Heart left ventricle (tissue), 16 donors: ENCODE data around the gene VAMP3. TPM values are rescaled to one million over a fixed set of nuclear protein-coding genes. Genes with fewer than 3 reads are reported as not detected.
"Not testable (repeated sequence)": the region's sequence is repeated elsewhere in the genome, so short reads cannot be mapped to it uniquely, and the experiment has no call there.

Experiments
- ATAC-seq, 4 donors: fragments of 200-7000 bp; cut with Tn5 transposase; one replicate each; pipeline ENCODE4 v1.9.1; 2020 to 2022; ENCODE audit warnings: moderate library complexity in 4 of 4, mild to moderate bottlenecking in 3 of 4, moderate number of reproducible peaks in 1 of 4
- DNase-seq, 5 donors: peaks; one replicate each; pipeline ENCODE4 v3.0.0-alpha.2; 2020
- H3K27ac ChIP-seq, 12 donors: fragments of 200-600 bp; sonication (generic) in 4 of 12; one replicate each; pipeline versions ENCODE4 v1.5.0 to v1.8.0; 2016 to 2022; ENCODE audit warnings: mild to moderate bottlenecking in 2 of 12
- H3K27me3 ChIP-seq, 9 donors: fragments of 200-600 bp; sonication (generic) in 2 of 9; one replicate each; pipeline versions ENCODE4 v1.5.1 to v1.8.0; 2016 to 2022; ENCODE audit warnings: mild to moderate bottlenecking in 3 of 9
- H3K36me3 ChIP-seq, 9 donors: fragments of 200-600 bp; sonication (generic) in 2 of 9; one replicate each; pipeline versions ENCODE4 v1.5.0 to v1.8.0; 2018 to 2022; ENCODE audit warnings: mild to moderate bottlenecking in 2 of 9
- H3K4me1 ChIP-seq, 12 donors: fragments of 200-600 bp; sonication (generic) in 4 of 12; one replicate each; pipeline versions ENCODE4 v1.5.0 to v1.8.0; 2016 to 2022; ENCODE audit warnings: mild to moderate bottlenecking in 3 of 12
- H3K4me3 ChIP-seq, 12 donors: fragments of 200-600 bp; sonication (generic) in 4 of 12; one replicate each; pipeline versions ENCODE4 v1.5.0 to v1.8.0; 2017 to 2022; ENCODE audit warnings: mild to moderate bottlenecking in 9 of 12, moderate library complexity in 4 of 12
- H3K9me3 ChIP-seq, 12 donors: fragments of 200-600 bp; sonication (generic) in 4 of 12; one replicate each; pipeline versions ENCODE4 v1.5.0 to v1.8.0; 2016 to 2022; ENCODE audit warnings: mild to moderate bottlenecking in 1 of 12
- POLR2A ChIP-seq, 2 donors: fragments of 450-650 bp; IDR thresholded peaks; one replicate each; pipeline ENCODE4 v1.6.1; 2017; ENCODE audit warnings: antibody characterized with exemption in 2 of 2, mild to moderate bottlenecking in 2 of 2, moderate library complexity in 2 of 2
- WGBS, 4 donors: extraction: QIAGEN DNeasy Blood & Tissue Kit in 2 of 4; methylation state at CpG; one replicate each; pipeline versions ENCODE4 v1.1.5 to v1.1.7; 2013 to 2018; 5-methylcytosine and 5-hydroxymethylcytosine counted together
- intact Hi-C, 10 donors: fragments of 100-400 bp; cut with DNase I; formaldehyde crosslinking; loops; one replicate each; pipeline versions ENCODE4 v1.11.1 to v1.14.2; 2022
- polyA plus RNA-seq, 2 donors: library from polyadenylated mRNA; stranded (reverse); fragments of 200-250 nt; gene quantifications; one replicate each; pipeline ENCODE4 v1.2.3, GENCODE V29; 2013
- total RNA-seq, 9 donors: library from RNA; depleted of rRNA in 2 of 9; stranded (reverse); fragments of >200 nt in 2 of 9; fragmentation: NEBNext Ultra II Directional in 3 of 9; extraction: Animal tissue kit (Norgen Biotek cat#: 25700) in 3 of 9; gene quantifications; one replicate each; pipeline versions ENCODE4 v1.1.0 to v1.2.4, GENCODE V29; 2016 to 2023
- TF ChIP-seq, protein P1 (sequence below), 12 donors: fragments of 200-600 bp; sonication (generic) in 4 of 12; IDR thresholded peaks; one replicate each; pipeline versions ENCODE4 v1.5.0 to v1.8.0; 2018 to 2022; ENCODE audit warnings: antibody characterized with exemption in 12 of 12, mild to moderate bottlenecking in 5 of 12
- donor health status: ischemic (EF 13 %, LVEDD 7.1; RV severe dilation, severe dysfunction).
- donor health status: healthy with polysubstance abuse.
- donor health status: DM: no; HTN: yes; CAD: no.
- donor health status: DM: no; HTN: no; CAD: no.
- donor health status: ischemic (EF 25% LVEDD 6.9; RV normal size, moderate dysfunction).
- donor health status: ischemic (EF 25% LVEDD 5.7; RV mildly dilated, moderate dysfunction).
- donor health status: healthy.
- donor health status: DM: yes; HTN: yes; CAD: no.
- donor health status: ischemic (EF 35%, LVEDD 5.7; RV mildly dilated, moderate dysfunction).
- donor health status: nonischemic (EF 11% LVEDD 7.7; RV severe dilation, severe dysfunction).
- donor health status: DM: yes; HTN: yes; CAD: no.
- donor health status: PGD.
- donor health status: ischemic (EF 29% LVEDD 5.4; RV normal size, mild dysfunction).
- donor health status: nonischemic (EF 23%, LVEDD 6.1; RV moderate dilation, normal function).

VAMP3 gene
- total and polyA plus RNA-seq, 11 donors, result 40.2 to 100 (median 70.9) TPM

DNA sequence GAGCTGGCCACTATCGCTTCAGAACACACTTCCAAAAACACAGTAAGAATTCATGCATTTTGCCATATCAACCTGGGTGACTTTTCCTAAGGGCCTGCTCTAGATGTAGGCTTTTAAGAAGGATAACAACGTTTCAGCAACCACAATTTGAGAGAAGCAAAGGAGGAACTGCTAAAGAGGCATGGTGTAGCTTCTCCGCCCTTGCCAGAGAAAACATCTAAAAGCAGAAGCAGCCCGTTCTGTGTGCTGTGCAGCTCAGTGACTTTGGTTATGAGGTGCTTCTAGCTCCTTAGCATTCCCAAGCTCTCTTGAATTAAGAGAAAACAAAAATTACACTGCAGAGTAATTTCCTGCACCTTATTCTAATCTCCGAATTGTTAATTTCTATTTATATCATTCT, 15.7 kb downstream of the VAMP3 start:
- H3K36me3 ChIP-seq, result peaks cover 0 to 67% (median 49%) of the 10 kb centered on the region in 9 donors
- H3K4me1 ChIP-seq, result peaks cover 0 to 43% (median 33%) of the 10 kb centered on the region in 12 donors
- ATAC-seq (no peak), DNase-seq (no peak)
- no peaks in the 10 kb centered on the region for H3K27me3 ChIP-seq
- H3K9me3 ChIP-seq, result peaks cover 0 to 21% (median 0%) of the 10 kb centered on the region in 12 donors
- H3K27ac ChIP-seq, result no peak overlapping the region
- TF ChIP-seq, protein P1, sequence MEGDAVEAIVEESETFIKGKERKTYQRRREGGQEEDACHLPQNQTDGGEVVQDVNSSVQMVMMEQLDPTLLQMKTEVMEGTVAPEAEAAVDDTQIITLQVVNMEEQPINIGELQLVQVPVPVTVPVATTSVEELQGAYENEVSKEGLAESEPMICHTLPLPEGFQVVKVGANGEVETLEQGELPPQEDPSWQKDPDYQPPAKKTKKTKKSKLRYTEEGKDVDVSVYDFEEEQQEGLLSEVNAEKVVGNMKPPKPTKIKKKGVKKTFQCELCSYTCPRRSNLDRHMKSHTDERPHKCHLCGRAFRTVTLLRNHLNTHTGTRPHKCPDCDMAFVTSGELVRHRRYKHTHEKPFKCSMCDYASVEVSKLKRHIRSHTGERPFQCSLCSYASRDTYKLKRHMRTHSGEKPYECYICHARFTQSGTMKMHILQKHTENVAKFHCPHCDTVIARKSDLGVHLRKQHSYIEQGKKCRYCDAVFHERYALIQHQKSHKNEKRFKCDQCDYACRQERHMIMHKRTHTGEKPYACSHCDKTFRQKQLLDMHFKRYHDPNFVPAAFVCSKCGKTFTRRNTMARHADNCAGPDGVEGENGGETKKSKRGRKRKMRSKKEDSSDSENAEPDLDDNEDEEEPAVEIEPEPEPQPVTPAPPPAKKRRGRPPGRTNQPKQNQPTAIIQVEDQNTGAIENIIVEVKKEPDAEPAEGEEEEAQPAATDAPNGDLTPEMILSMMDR (IDR thresholded peaks at IDR 0.05), result no peak
- TF ChIP-seq POLR2A (IDR thresholded peaks at IDR 0.05), result no peak
- intact Hi-C loops, result no loop called here
- peak overlapping the region in 1 of 12 donors; percentile 13 for H3K4me3 ChIP-seq
- WGBS, 4 donors, result 58 to 61% (median 59%) methylated on average over 5 of the region's 5 CpGs

DNA sequence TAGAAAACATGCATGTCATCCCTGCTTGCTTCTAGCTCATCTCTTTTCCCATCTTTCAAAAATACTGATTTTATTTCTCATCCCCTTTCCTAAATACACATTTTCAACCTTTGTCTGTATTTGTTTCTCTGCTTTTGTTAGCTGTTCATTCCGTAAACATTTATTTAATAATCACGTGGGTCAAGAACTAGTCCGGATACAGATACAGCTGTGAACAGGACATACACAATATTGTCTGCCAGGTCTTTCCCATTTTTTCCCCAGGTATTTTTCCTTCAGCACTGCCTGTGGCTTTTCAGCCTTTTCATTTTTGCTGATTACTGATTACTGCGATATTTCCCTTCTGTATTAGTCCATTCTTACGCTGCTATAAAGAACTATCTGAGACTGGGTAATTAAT, 18.7 kb downstream of the VAMP3 start:
- intact Hi-C loops, result loop anchor here in 1 of 10 donors (5.0 kb wide), 1 partner anchor 42 kb away; no protein-coding TSS in a partner anchor
- no peak for ATAC-seq
- H3K36me3 ChIP-seq, result peaks cover 0 to 97% (median 64%) of the 10 kb centered on the region in 9 donors

DNA sequence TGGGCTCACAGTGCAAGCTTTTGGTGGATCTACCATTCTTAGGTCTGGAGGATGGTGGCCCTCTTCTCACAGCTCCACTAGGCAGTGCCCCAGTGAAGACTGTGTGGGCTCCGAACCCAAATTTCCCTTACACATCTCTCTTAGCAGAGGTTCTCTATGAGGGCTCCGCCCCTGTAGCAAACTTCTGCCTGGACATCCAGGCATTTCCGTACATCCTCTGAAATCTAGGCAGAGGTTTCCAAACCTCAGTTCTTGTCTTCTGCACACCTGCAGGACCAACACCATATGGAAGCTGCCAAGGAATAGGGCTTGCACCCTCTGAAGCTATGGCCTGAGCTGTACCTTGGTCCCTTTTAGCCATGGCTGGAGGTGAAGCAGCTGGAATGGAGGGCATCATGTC, 19.9 kb downstream of the VAMP3 start:
- intact Hi-C loops, result loop anchor here in 1 of 10 donors (5.0 kb wide), 1 partner anchor 41 kb away; no protein-coding TSS in a partner anchor
- ATAC-seq, H3K27ac ChIP-seq, DNase-seq, H3K4me3 ChIP-seq, H3K27me3 ChIP-seq: not testable (repeated sequence)
- H3K4me1 ChIP-seq, result peaks cover 0 to 20% (median 14%) of the 10 kb centered on the region in 12 donors
- WGBS, 4 donors, result 96 to 100% (median 98%) methylated on average over 3 of the region's 3 CpGs
- H3K36me3 ChIP-seq, result peaks cover 0 to 100% (median 69%) of the 10 kb centered on the region in 9 donors
- H3K9me3 ChIP-seq, result peaks cover 0 to 22% (median 0%) of the 10 kb centered on the region in 12 donors

More for the DNA sequence above, 18.7 kb downstream of the VAMP3 start:
- Histone ChIP-seq H3K9me3 (peaks cover 0 to 22% (median 0%) of the 10 kb centered on the region in 12 donors), H3K4me1 (peaks cover 0 to 31% (median 20%) of the 10 kb centered on the region in 12 donors), H3K27ac (no peak overlapping the region), H3K4me3 (no peak overlapping the region), H3K27me3 (no peaks in the 10 kb centered on the region)
- no peak for DNase-seq
- TF ChIP-seq, protein P1 (IDR thresholded peaks at IDR 0.05), result no peak
- no peak for TF ChIP-seq POLR2A (IDR thresholded peaks at IDR 0.05)
- 59 to 89% (median 81%) methylated on average over 5 of the region's 5 CpGs for WGBS, 4 donors

DNA sequence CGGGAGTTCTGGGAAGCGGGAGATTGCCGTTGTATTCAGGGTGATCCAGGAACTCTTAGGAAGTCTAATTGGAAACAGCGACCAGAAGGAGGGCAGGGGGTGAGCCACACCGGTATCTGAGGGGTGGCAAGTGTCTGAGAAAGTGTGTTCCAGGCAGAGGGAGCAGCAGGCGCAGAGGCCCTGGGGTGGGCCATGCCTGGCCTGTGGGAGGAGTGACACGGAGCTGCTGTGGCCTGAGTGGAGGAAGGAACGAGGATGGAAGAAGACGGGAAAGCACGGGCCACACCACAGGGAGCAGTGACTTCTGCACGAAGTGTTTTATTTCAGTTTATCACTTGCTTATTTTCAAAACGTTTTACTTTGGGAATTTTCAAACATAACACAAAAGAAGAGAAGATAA, 24.3 kb downstream of the VAMP3 start:
- ATAC-seq, result no peak
- H3K36me3 ChIP-seq, result peaks cover 0 to 100% (median 77%) of the 10 kb centered on the region in 9 donors
- intact Hi-C loops, result no loop called here
- 84 to 92% (median 90%) methylated on average over 12 of the region's 12 CpGs for WGBS, 4 donors
- no peaks in the 10 kb centered on the region for H3K27me3 ChIP-seq
- no peak overlapping the region for H3K4me3 ChIP-seq
- H3K27ac ChIP-seq, result no peak overlapping the region
- H3K4me1 ChIP-seq, result no peaks in the 10 kb centered on the region
- H3K9me3 ChIP-seq, result peaks cover 0 to 15% (median 0%) of the 10 kb centered on the region in 12 donors
- TF ChIP-seq POLR2A (IDR thresholded peaks at IDR 0.05), result no peak
- TF ChIP-seq, protein P1 (IDR thresholded peaks at IDR 0.05), result no peak
- no peak for DNase-seq

DNA sequence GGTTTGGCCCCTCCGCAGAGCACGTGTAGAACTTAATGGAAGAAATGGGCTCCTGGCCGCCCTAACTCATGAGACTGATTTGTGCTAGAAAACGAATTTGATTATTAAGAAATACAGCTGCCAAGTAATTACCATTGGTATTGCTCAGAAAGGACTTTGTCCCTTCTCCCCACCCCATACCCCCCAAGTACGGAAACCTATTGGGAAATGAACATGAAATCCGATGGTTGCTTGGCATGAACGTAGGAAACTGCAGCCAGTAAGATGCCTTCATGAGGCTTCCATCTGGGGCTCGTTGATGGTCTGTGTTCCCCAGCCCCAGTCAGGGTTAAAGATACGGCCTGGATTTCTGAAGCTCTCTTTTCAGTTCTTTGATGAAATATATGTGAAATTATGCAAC, 34.4 kb downstream of the VAMP3 start:
- no peak for DNase-seq
- no peak overlapping the region for H3K4me3 ChIP-seq
- TF ChIP-seq, protein P1 (IDR thresholded peaks at IDR 0.05), result no peak
- no peak for TF ChIP-seq POLR2A (IDR thresholded peaks at IDR 0.05)
- no peaks in the 10 kb centered on the region for H3K9me3 ChIP-seq
- 85 to 93% (median 91%) methylated on average over 9 of the region's 9 CpGs for WGBS, 4 donors
- no peak for ATAC-seq
- peaks cover 0 to 100% (median 81%) of the 10 kb centered on the region in 9 donors for H3K36me3 ChIP-seq
- no peaks in the 10 kb centered on the region for H3K27me3 ChIP-seq
- H3K27ac ChIP-seq, result no peak overlapping the region
- intact Hi-C loops, result loop anchor here in 1 of 10 donors (10.0 kb wide), 1 partner anchor 99 kb away; no protein-coding TSS in a partner anchor
- no peaks in the 10 kb centered on the region for H3K4me1 ChIP-seq
